Body of pancreas (tissue), 4 donors: Measurements from ENCODE around the gene IER5L.

Experiments used
- POLR2A ChIP-seq, 3 donors: fragments of 450-650 bp; IDR thresholded peaks; one replicate each; pipeline ENCODE4 v1.6.1; 2016; ENCODE audit warnings: antibody characterized with exemption in 3 of 3, mild to moderate bottlenecking in 2 of 3
- TF ChIP-seq, protein P1 (sequence below), 7 experiments: fragments of 450-650 bp in 4 of 7; fragments of 200-600 bp in 3 of 7; sonication (generic) in 3 of 7; IDR thresholded peaks; one replicate each; pipeline ENCODE4 v1.5.1; 2016 to 2019; ENCODE audit warnings: antibody characterized with exemption in 7 of 7

DNA sequence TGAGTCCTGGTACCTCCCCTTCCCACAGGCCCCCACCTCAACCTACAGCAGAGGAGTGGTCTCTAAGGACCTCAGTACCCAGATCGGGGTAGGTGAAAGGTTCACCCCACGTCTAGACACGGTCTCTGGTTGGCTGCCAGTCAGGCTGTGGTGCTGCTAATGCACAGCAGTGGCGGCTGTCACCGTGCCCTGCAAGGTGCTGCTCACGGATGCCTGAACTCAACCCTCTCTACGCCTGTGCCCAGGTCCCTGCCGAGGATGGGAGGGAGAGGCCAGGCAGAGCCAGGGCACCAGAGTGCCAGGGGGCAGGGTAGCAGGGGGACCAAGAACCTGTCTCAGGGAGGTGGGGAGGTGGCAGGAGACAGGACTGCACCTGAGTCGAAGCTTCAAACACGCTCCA lies 14.3 kb downstream of the IER5L start:
- TF ChIP-seq, protein P1, sequence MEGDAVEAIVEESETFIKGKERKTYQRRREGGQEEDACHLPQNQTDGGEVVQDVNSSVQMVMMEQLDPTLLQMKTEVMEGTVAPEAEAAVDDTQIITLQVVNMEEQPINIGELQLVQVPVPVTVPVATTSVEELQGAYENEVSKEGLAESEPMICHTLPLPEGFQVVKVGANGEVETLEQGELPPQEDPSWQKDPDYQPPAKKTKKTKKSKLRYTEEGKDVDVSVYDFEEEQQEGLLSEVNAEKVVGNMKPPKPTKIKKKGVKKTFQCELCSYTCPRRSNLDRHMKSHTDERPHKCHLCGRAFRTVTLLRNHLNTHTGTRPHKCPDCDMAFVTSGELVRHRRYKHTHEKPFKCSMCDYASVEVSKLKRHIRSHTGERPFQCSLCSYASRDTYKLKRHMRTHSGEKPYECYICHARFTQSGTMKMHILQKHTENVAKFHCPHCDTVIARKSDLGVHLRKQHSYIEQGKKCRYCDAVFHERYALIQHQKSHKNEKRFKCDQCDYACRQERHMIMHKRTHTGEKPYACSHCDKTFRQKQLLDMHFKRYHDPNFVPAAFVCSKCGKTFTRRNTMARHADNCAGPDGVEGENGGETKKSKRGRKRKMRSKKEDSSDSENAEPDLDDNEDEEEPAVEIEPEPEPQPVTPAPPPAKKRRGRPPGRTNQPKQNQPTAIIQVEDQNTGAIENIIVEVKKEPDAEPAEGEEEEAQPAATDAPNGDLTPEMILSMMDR (IDR thresholded peaks at IDR 0.05) = no peak
- TF ChIP-seq POLR2A (IDR thresholded peaks at IDR 0.05) = no peak
